HG03060 (cell line): ENCODE results near the gene SFRP5.

Experiments used
- ATAC-seq: cut with Tn5 transposase; IDR thresholded peaks from one replicate; pipeline ENCODE4 v1.9.1; 2021; ENCODE audit warnings: low read depth, moderate number of reproducible peaks; ENCODE audit not compliant: unreplicated experiment

Gene SFRP5

GRCh38 chr10:97766996-97767924 lies 4.5 kb downstream of the SFRP5 start:
- no peak for ATAC-seq

- ATAC-seq = no peak
These were observed 5.5 kb downstream of the SFRP5 start for GRCh38 chr10:97766106-97766810.

GRCh38 chr10:97765201-97765600 lies 6.6 kb downstream of the SFRP5 start:
- ATAC-seq = no peak

- no peak for ATAC-seq
These were observed 7.3 kb downstream of the SFRP5 start for GRCh38 chr10:97764519-97764931.

- ATAC-seq = no peak
These were observed 7.9 kb downstream of the SFRP5 start for GRCh38 chr10:97763947-97764346.

GRCh38 chr10:97763411-97763810 lies 8.4 kb downstream of the SFRP5 start:
- no peak for ATAC-seq

GRCh38 chr10:97762816-97763215 lies 9.0 kb downstream of the SFRP5 start:
- ATAC-seq = no peak

GRCh38 chr10:97762056-97762455 lies 9.7 kb downstream of the SFRP5 start:
- no peak for ATAC-seq

- no peak for ATAC-seq
These were observed 10.4 kb downstream of the SFRP5 start for GRCh38 chr10:97761331-97761865.

- ATAC-seq = no peak
These were observed 11.1 kb downstream of the SFRP5 start for GRCh38 chr10:97760461-97761257.

GRCh38 chr10:97759946-97760345 lies 11.9 kb downstream of the SFRP5 start:
- ATAC-seq = no peak

- no peak for ATAC-seq
These were observed 12.5 kb downstream of the SFRP5 start for GRCh38 chr10:97759158-97759887.

- no peak for ATAC-seq
These were observed 14.3 kb downstream of the SFRP5 start for GRCh38 chr10:97757471-97757870.

- ATAC-seq = no peak
These were observed 16.1 kb downstream of the SFRP5 start for GRCh38 chr10:97755718-97756117.

GRCh38 chr10:97754726-97755125 lies 17.1 kb downstream of the SFRP5 start:
- no peak for ATAC-seq

- no peak for ATAC-seq
These were observed 18.8 kb downstream of the SFRP5 start for GRCh38 chr10:97752956-97753355.

- ATAC-seq = no peak
These were observed 23.7 kb downstream of the SFRP5 start for GRCh38 chr10:97748116-97748515.

- no peak for ATAC-seq
These were observed 24.2 kb downstream of the SFRP5 start for GRCh38 chr10:97747573-97747972.

GRCh38 chr10:97744405-97745035 lies 27.3 kb downstream of the SFRP5 start:
- no peak for ATAC-seq
